ENCODE measurements around the gene NDFIP1. TPM values are rescaled to one million over a fixed set of nuclear protein-coding genes. Genes with fewer than 3 reads are reported as not detected.

Gene NDFIP1
- total RNA-seq, 6 donors from 2014 or later = 66.9 to 212 (median 108) TPM

DNA sequence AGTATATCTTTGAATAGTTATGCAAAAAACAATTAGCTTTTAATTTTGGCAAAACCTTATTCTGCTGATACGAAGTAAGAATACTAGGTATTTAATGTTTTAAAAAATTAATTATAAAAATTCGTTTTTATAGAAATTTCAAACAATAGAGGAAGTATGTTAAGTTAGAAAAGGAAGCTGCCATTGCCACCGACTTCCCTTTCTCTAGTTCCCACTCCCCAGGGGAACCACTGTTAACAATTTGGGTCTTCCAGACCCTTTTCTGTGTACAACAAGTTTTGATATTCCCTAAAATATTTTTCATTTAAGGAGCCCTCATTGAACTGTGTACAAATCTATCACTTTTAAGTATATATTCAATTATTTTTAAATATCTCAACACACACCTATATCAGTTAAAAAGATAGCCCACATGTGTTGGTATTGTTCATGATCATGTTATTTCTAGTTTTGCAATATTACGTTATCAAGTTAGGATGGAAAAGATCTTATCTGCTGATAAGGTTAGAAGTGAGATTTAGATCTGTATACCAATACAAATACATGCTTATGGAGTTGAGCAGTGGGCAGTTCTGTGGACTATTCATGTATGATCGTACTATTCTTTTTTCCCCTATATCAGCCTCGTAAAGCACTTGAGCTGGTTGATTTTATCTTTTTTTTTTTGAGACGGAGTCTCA is 25.9 kb downstream of the NDFIP1 start:
- peaks cover 4 to 72% (median 26%) of the 10 kb centered on the region in 4 donors for H3K36me3 ChIP-seq
- ATAC-seq (ENCODE audit: low FRiP score in 2 of 2) (no peak), DNase-seq (peak in 1 of 2 donors; percentile 23)
- peak overlapping the region in 1 of 4 donors; percentile 32 for H3K27ac ChIP-seq
- H3K27me3 ChIP-seq = no peaks in the 10 kb centered on the region
- no peak overlapping the region for H3K4me3 ChIP-seq
- WGBS, 2 donors = 60 to 61% methylated on average over 7 of the region's 7 CpGs
- H3K9me3 ChIP-seq = no peaks in the 10 kb centered on the region
- TF ChIP-seq, protein P1, sequence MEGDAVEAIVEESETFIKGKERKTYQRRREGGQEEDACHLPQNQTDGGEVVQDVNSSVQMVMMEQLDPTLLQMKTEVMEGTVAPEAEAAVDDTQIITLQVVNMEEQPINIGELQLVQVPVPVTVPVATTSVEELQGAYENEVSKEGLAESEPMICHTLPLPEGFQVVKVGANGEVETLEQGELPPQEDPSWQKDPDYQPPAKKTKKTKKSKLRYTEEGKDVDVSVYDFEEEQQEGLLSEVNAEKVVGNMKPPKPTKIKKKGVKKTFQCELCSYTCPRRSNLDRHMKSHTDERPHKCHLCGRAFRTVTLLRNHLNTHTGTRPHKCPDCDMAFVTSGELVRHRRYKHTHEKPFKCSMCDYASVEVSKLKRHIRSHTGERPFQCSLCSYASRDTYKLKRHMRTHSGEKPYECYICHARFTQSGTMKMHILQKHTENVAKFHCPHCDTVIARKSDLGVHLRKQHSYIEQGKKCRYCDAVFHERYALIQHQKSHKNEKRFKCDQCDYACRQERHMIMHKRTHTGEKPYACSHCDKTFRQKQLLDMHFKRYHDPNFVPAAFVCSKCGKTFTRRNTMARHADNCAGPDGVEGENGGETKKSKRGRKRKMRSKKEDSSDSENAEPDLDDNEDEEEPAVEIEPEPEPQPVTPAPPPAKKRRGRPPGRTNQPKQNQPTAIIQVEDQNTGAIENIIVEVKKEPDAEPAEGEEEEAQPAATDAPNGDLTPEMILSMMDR (IDR thresholded peaks at IDR 0.05) = no peak
- TF ChIP-seq POLR2AphosphoS5 (IDR thresholded peaks at IDR 0.05) (no peak), POLR2A (IDR thresholded peaks at IDR 0.05) (no peak), EP300 (IDR thresholded peaks at IDR 0.05) (no peak)
- peaks cover 0 to 8% (median 2%) of the 10 kb centered on the region in 4 donors for H3K4me1 ChIP-seq

DNA sequence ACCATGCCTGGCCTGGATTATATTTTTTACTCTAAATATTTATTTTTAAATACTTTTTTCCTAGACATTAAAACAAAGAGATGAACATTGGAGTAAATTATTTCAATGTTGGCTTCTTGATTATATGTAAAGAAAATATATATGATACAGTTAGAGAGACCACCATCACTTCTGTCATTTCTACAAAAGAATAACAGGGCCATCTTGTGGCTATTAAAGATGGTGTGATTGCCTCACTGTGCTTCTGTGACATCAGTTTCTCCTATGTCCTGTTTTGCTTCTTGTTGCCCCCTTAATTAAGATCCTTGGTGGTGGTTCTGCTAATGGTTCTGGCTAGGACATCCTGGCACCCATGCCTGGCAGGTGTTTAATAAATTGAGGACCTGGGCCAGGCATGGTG is 32.9 kb downstream of the NDFIP1 start:
- DNase-seq = no peak
- TF ChIP-seq, protein P1 (IDR thresholded peaks at IDR 0.05) = no peak
- TF ChIP-seq POLR2A (IDR thresholded peaks at IDR 0.05) = no peak
- no peak for TF ChIP-seq POLR2AphosphoS5 (IDR thresholded peaks at IDR 0.05)
- no peak for TF ChIP-seq EP300 (IDR thresholded peaks at IDR 0.05)
- Histone ChIP-seq H3K36me3 (peaks cover 0 to 87% (median 35%) of the 10 kb centered on the region in 4 donors), H3K4me1 (peaks cover 0 to 4% (median 0%) of the 10 kb centered on the region in 4 donors), H3K27me3 (no peaks in the 10 kb centered on the region), H3K9me3 (no peaks in the 10 kb centered on the region), H3K4me3 (no peak overlapping the region), H3K27ac (no peak overlapping the region)
- ATAC-seq (ENCODE audit: low FRiP score in 2 of 2) = no peak

DNA sequence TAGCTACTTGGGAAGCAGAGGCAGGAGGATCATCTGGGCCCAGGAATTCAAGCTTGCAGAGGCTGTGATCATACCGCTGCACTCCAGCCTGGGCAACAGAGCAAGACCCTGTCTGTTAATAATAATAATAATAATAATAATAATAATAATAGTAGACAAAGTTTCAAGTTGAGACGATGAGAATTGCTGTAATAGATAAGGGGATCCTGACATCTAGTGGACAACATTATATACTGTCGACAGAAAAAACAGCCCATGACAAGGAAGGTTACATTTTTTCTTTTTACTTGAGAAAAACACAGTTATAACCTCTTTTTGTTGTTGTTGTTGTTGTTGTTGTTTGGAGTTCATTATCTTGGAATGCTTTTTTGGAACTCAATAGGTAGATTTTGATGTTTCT is 35.3 kb downstream of the NDFIP1 start:
- DNase-seq = no peak
- Histone ChIP-seq H3K9me3 (no peaks in the 10 kb centered on the region), H3K36me3 (peaks cover 7 to 90% (median 31%) of the 10 kb centered on the region in 4 donors), H3K27me3 (no peaks in the 10 kb centered on the region), H3K4me3 (no peak overlapping the region), H3K4me1 (peaks cover 0 to 4% (median 0%) of the 10 kb centered on the region in 4 donors), H3K27ac (no peak overlapping the region)
- ATAC-seq (ENCODE audit: low FRiP score in 2 of 2) = peak in 1 of 2 donors; percentile 60
- TF ChIP-seq POLR2AphosphoS5 (IDR thresholded peaks at IDR 0.05) (no peak), EP300 (IDR thresholded peaks at IDR 0.05) (no peak)
- TF ChIP-seq, protein P1 (IDR thresholded peaks at IDR 0.05) = peak in 4 of 6 experiments; percentile 16 to 48 (median 38)
- 45 to 53% methylated on average over 3 of the region's 3 CpGs for WGBS, 2 donors

DNA sequence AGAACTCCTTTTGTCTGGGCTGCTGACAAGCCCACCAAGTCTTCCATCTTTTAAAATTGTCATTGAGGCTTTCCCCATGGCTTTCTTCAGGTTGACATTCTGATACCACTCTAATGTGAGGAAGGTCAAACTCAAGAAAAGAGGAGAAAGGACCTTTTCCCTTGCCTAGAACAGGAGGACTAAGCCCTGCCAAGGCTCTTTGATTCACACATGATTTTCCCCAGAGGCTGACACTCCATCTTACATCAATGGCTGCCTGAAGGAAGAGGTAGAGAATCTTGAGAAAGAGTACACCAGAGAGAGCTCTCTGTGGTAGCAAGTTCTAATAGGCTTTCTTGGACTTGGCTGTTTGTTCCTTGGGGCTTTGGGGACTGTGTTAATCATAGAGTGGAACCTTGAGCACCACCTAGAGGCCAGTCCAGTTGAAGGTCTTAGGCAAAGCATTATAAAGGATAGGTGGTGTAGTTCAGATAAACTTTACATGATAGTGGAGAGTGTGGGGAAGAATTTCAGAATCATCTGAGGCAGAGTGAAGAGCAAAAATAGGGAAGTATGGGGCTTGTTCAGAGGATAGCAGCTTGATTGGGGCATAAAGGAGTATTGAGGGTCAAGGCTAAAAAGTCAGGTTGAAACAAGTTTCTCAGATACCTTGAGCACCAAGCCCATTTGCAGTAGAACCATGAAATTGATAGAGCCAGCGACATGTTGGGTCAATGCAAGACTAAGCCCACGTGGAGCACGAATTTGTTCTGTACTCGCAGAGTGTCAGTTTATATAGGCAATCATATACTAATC is 36.7 kb downstream of the NDFIP1 start:
- H3K9me3 ChIP-seq = no peaks in the 10 kb centered on the region
- peaks cover 7 to 82% (median 27%) of the 10 kb centered on the region in 4 donors for H3K36me3 ChIP-seq
- no peak overlapping the region for H3K4me3 ChIP-seq
- no peak overlapping the region for H3K27ac ChIP-seq
- peak; percentile 84 to 91 for ATAC-seq (ENCODE audit: low FRiP score in 2 of 2)
- H3K27me3 ChIP-seq = no peaks in the 10 kb centered on the region
- DNase-seq = peak in 1 of 2 donors; percentile 58
- peaks cover 0 to 4% (median 0%) of the 10 kb centered on the region in 4 donors for H3K4me1 ChIP-seq
- TF ChIP-seq POLR2AphosphoS5 (IDR thresholded peaks at IDR 0.05) (no peak), POLR2A (IDR thresholded peaks at IDR 0.05) (no peak)
- TF ChIP-seq, protein P1 (IDR thresholded peaks at IDR 0.05) = peak; percentile 40 to 71 (median 60)
- WGBS, 2 donors = 85 to 93% methylated on average over 4 of the region's 4 CpGs
